T-helper 2 cell treated with Interferon-gamma antibody and Interleukin-4, amounts not matched to agents 100 ng/mL and 5 ng/mL, for 36 hours (primary cell): ENCODE results near the gene RPL31. TPM values are rescaled to one million over a fixed set of nuclear protein-coding genes. Genes with fewer than 3 reads are reported as not detected.

ENCODE experiments used
- intact Hi-C: fragments of 100-400 bp; cut with micrococcal nuclease; formaldehyde crosslinking; loops from one replicate; pipeline ENCODE4 v1.15.1; 2023
- total RNA-seq: library from RNA; stranded (reverse); gene quantifications from 2 replicates; pipeline ENCODE4 v1.2.3, GENCODE V29; 2022

The RPL31 gene
- total RNA-seq, 1 donor from 2014 or later, result 1,169 TPM

DNA sequence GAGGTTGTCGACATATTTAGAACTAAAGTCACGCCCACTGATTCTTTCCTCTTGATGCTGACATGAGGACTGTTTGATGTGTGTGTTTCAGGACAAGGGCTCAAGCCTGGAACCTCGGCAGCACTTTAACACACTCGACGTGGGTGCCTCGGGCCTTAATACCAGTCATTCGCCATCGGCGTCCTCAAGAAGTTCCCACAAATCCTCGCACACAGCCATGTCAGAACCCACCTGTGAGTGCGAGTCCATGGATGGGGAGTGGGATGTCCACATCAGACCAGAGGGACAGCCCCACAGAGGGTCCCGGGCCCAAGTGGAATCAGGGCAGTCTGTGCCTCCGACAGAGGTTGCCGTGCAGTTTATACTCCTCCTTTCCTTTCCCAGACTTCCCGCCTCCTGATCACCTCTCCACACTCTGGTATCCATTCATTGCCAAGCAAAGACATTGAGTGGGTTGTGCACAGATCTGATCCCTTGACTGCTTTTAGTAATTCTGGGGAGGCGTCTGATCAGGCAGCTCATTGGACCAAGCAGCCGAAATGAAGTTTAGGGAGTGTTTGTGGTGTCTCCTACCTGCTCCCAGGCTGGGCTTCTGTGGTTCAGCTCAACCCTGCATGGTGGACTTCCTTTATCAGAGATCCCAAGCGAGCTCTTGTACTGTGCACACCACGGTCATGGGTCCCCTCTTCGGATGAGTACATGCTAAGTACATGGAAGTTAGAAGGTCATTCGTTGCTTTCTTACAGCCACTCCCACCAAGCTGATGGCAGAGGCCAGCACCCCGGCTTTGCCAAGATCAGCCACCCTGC lies 27.2 kb upstream of the RPL31 start:
- intact Hi-C loops, result no loop called here

- intact Hi-C loops, result no loop called here
Measured at GRCh38 chr2:100975521-100975785, 26.6 kb upstream of the RPL31 start.

- intact Hi-C loops, result no loop called here
Measured at GRCh38 chr2:100976061-100976460, 26.0 kb upstream of the RPL31 start.

DNA sequence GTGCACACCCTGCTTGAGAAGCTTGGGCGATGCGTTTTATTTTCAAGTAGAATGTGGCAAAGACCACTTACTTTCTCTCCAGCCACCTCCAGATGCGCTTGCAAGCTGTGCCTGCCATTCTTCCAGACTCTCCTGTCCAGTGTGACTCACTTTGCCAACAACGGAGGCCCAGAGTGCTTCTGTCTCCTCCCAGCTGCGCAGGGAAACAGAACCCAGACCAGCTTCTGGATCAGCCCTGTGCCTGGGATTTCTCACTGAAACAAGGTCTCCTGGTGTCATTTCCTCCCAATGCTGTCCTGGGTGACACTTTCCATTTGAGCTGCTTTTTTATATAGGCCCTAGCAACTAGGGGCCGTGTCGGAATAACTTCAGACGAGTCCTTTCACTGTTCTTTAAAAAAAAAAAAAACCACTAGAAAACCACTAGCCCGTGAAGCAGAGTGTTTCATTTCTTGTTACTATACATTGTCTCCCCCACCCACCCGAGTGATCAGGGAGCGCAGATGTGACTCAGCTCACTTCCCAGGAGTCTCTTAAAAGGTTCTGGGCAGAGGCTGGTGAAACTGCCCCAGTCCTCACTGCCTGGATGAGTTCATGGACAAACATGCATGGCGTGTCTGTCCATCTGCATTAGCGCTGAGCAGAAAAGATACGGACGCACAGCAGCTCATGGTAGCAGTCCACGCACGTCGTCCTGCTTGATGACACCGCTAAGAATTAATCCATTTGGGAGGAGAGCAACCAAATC lies 25.3 kb upstream of the RPL31 start:
- intact Hi-C loops, result no loop called here

- intact Hi-C loops, result no loop called here
Measured at GRCh38 chr2:100977511-100977910, 24.6 kb upstream of the RPL31 start.

DNA sequence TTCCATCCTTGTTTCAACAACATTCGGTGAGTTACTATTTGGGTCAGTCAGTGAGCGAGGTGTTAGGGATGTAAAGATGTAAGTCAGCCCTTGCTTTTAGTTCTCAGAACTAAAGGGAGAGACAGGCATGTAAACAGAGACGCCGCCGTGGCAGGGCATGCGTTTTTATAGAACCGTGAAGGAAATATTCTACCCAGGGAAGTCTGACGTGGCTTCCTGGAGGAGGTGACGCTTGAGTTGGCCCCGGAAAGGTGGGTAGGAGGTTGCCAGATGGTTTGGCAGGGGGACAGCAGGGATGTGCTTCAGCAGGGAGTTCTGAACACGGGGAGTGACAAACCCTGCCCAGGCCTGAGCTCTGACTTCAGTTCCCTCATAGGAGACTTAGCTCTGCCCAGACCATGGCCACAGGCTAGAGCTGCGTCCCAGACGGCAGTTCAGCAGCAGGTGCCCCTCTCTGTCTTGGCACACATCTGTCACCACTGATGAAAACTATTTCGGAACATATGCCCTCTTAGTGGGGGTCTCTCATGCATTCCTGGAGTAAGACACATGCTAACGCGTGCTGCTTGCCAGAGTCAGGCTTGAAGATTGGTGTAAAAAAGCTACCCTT lies 23.4 kb upstream of the RPL31 start:
- intact Hi-C loops, result no loop called here

- intact Hi-C loops, result no loop called here
Measured at GRCh38 chr2:100980046-100980445, 22.0 kb upstream of the RPL31 start.

- intact Hi-C loops, result no loop called here
Measured at GRCh38 chr2:100981011-100981410, 21.1 kb upstream of the RPL31 start.

GRCh38 chr2:100982431-100982861 lies 19.6 kb upstream of the RPL31 start:
- intact Hi-C loops, result no loop called here

GRCh38 chr2:100983201-100983600 lies 18.9 kb upstream of the RPL31 start:
- intact Hi-C loops, result no loop called here

DNA sequence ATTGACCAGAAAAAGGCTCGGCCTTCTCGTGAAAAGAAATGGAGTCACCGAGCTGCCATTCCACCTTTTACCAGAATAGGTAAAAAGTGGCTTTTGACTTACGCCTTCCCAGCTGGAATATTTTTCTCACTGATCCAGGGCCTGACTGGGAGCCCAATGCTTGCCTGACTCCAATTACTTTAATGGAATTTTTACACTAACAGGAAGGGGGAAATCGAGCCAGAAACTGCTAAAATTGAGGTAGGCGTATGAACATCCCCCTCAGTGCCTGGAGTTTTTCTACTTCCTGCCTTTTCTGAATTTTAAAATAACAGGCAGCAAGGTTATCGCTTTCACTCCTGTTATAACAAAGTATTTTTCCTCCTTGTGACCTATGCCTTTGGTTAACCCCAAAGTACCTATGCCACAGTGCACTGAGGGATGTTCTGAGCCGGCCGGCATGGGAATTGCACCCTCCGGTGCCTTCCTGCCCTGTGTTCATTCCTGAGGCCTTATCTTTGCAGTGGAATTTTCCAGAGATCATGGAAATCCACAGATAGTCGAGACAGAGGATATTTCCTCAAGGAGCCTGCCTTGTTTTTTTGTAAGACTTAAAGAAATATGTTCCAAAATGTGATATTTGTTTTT lies 18.3 kb upstream of the RPL31 start:
- intact Hi-C loops, result loop anchor here (1.0 to 2.0 kb wide), 2 partner anchors 253 to 377 kb away; no protein-coding TSS in a partner anchor

- intact Hi-C loops, result loop anchor here (1.0 to 5.0 kb wide), 5 partner anchors 255 to 558 kb away; no protein-coding TSS in a partner anchor
Measured at GRCh38 chr2:100984892-100985307, 17.2 kb upstream of the RPL31 start.

- intact Hi-C loops, result loop anchor here (5.0 kb wide), 2 partner anchors 394 to 559 kb away; no protein-coding TSS in a partner anchor
Measured at GRCh38 chr2:100986157-100986556, 15.9 kb upstream of the RPL31 start.

GRCh38 chr2:100987536-100987935 lies 14.6 kb upstream of the RPL31 start:
- intact Hi-C loops, result loop anchor here (5.0 kb wide), 2 partner anchors 395 to 560 kb away; no protein-coding TSS in a partner anchor

- intact Hi-C loops, result loop anchor here (5.0 kb wide), 2 partner anchors 396 to 561 kb away; no protein-coding TSS in a partner anchor
Measured at GRCh38 chr2:100987974-100988373, 14.1 kb upstream of the RPL31 start.

GRCh38 chr2:100988630-100989417 lies 13.3 kb upstream of the RPL31 start:
- intact Hi-C loops, result loop anchor here (5.0 kb wide), 2 partner anchors 397 to 562 kb away; no protein-coding TSS in a partner anchor

- intact Hi-C loops, result loop anchor here (5.0 kb wide), 2 partner anchors 397 to 562 kb away; no protein-coding TSS in a partner anchor
Measured at GRCh38 chr2:100989666-100990065, 12.4 kb upstream of the RPL31 start.

GRCh38 chr2:100990166-100990565 lies 11.9 kb upstream of the RPL31 start:
- intact Hi-C loops, result no loop called here

- intact Hi-C loops, result no loop called here
Measured at GRCh38 chr2:100990650-100991403, 11.3 kb upstream of the RPL31 start.

GRCh38 chr2:100991404-100991773 lies 10.7 kb upstream of the RPL31 start:
- intact Hi-C loops, result no loop called here
